B cell (primary cell): Measurements from ENCODE around the gene LDB3. TPM values are rescaled to one million over a fixed set of nuclear protein-coding genes. Genes with fewer than 3 reads are reported as not detected.

Experiments
- ATAC-seq: fragments of 200-7000 bp; cut with Tn5 transposase; one replicate; pipeline ENCODE4 v1.10.0; 2021; ENCODE audit warnings: low read depth, mild to moderate bottlenecking, moderate number of reproducible peaks, moderate library complexity
- CTCF ChIA-PET: fragments of 350-600 bp; sonication (Branson Sonifier 250); formaldehyde crosslinking; loops from one replicate; lab custom pipeline; 2021; ENCODE audit warnings: antibody characterized with exemption, inconsistent platforms; lab: Charles Lee
- POLR2A ChIA-PET: fragments of 350-600 bp; sonication (Branson Sonifier 250); formaldehyde crosslinking; loops from one replicate; lab custom pipeline; 2021; ENCODE audit warnings: antibody characterized with exemption; lab: Charles Lee
- DNase-seq: peaks from one replicate; pipeline ENCODE4 v3.0.0; 2013
- H2AFZ ChIP-seq: 2 replicates; pipeline ENCODE4 v1.6.1; 2012; ENCODE audit warnings: mild to moderate bottlenecking, low read depth, low read length; ENCODE audit not compliant: insufficient read depth, poor library complexity, severe bottlenecking
- H3K27ac ChIP-seq, 2 donors: 1 replicate in 1 of 2; 2 replicates in 1 of 2; pipeline ENCODE4 v1.5.1; 2012 to 2013; ENCODE audit warnings: low read length in 2 of 2, mild to moderate bottlenecking in 2 of 2, moderate library complexity in 1 of 2
- H3K27me3 ChIP-seq, 4 experiments: fragments of 200-600 bp in 1 of 4; sonication (generic) in 1 of 4; replicated peaks in 1 of 4; 1 replicate in 2 of 4; 2 replicates in 2 of 4; pipeline versions ENCODE4 v1.6.1 to v1.7.0; 2013 to 2016; ENCODE audit warnings: low read length in 3 of 4, mild to moderate bottlenecking in 2 of 4, mixed read lengths in 1 of 4, moderate library complexity in 1 of 4; ENCODE audit not compliant: insufficient read depth in 4 of 4, control insufficient read depth in 3 of 4; ENCODE audit errors: control extremely low read depth in 1 of 4
- H3K36me3 ChIP-seq, 2 experiments: replicated peaks in 1 of 2; 1 replicate in 1 of 2; 2 replicates in 1 of 2; pipeline versions ENCODE4 v1.6.1 to v1.7.1; 2013; ENCODE audit warnings: low read length in 1 of 2; ENCODE audit not compliant: insufficient read depth in 2 of 2, control insufficient read depth in 1 of 2; ENCODE audit errors: control extremely low read depth in 1 of 2, extremely low read depth in 1 of 2
- H3K4me1 ChIP-seq, 2 donors: fragments of 200-600 bp in 1 of 2; sonication (generic) in 1 of 2; 1 replicate in 1 of 2; 2 replicates in 1 of 2; pipeline versions ENCODE4 v1.5.1 to v1.6.1; 2013 to 2017; ENCODE audit warnings: low read length in 2 of 2; ENCODE audit not compliant: control insufficient read depth in 2 of 2, insufficient read depth in 2 of 2
- H3K4me2 ChIP-seq: replicated peaks from 2 replicates; pipeline ENCODE3; 2012; ENCODE audit warnings: mild to moderate bottlenecking, low read depth, low read length; ENCODE audit not compliant: poor library complexity, severe bottlenecking
- H3K4me3 ChIP-seq, 5 experiments: fragments of 200-600 bp in 1 of 5; sonication (generic) in 1 of 5; 1 replicate in 3 of 5; 2 replicates in 2 of 5; pipeline versions ENCODE4 v1.5.1 to v1.7.0; 2011 to 2016; ENCODE audit warnings: low read length in 4 of 5, mild to moderate bottlenecking in 4 of 5, low read depth in 2 of 5, control low read depth in 1 of 5, moderate library complexity in 1 of 5; ENCODE audit not compliant: insufficient read depth in 1 of 5; ENCODE audit errors: control extremely low read depth in 1 of 5, extremely low read depth in 1 of 5
- H3K79me2 ChIP-seq: fragments of 200-600 bp; sonication (generic); one replicate; pipeline ENCODE4 v1.6.0; 2016; ENCODE audit warnings: low read length; ENCODE audit not compliant: control insufficient read depth, insufficient read depth
- H3K9ac ChIP-seq: fragments of 200-600 bp; sonication (generic); 2 replicates; pipeline ENCODE4 v1.6.1; 2017; ENCODE audit warnings: mild to moderate bottlenecking, low read length, moderate library complexity
- H3K9me3 ChIP-seq, 3 donors: one replicate each; pipeline versions ENCODE4 v1.6.1 to v1.7.1; 2013; ENCODE audit warnings: low read length in 2 of 3; ENCODE audit not compliant: control insufficient read depth in 2 of 3, insufficient read depth in 1 of 3; ENCODE audit errors: control extremely low read depth in 1 of 3
- H4K20me1 ChIP-seq: 2 replicates; pipeline ENCODE4 v1.6.0; 2012; ENCODE audit warnings: mild to moderate bottlenecking, low read length; ENCODE audit not compliant: insufficient read depth, control insufficient read depth, poor library complexity, severe bottlenecking
- H3K27ac Mint-ChIP-seq: one replicate; pipeline ENCODE4 v1.8.0; 2021; ENCODE audit warnings: mixed read lengths
- H3K27me3 Mint-ChIP-seq: one replicate; pipeline ENCODE4 v1.8.0; 2021; ENCODE audit warnings: mixed read lengths
- H3K4me1 Mint-ChIP-seq: one replicate; pipeline ENCODE4 v1.8.0; 2021; ENCODE audit warnings: mixed read lengths
- H3K4me3 Mint-ChIP-seq: one replicate; pipeline ENCODE4 v1.8.0; 2021; ENCODE audit warnings: mixed read lengths
- H3K9me3 Mint-ChIP-seq: one replicate; pipeline ENCODE4 v1.8.0; 2022; ENCODE audit warnings: mixed read lengths; ENCODE audit not compliant: insufficient read depth
- CTCF ChIP-seq: fragments of 200-600 bp; IDR thresholded peaks from one replicate; pipeline ENCODE4 v1.8.0; 2022; ENCODE audit warnings: antibody characterized with exemption, mild to moderate bottlenecking
- EZH2 ChIP-seq: IDR thresholded peaks from 2 replicates; pipeline ENCODE4 v1.6.1; 2012; ENCODE audit warnings: borderline replicate concordance, low read depth, mild to moderate bottlenecking, moderate library complexity, low read length; ENCODE audit not compliant: insufficient read depth, poor library complexity, severe bottlenecking
- WGBS: methylation state at CpG from one replicate; pipeline ENCODE4 v1.1.5; 2013; ENCODE audit warnings: missing lambda C conversion rate; ENCODE audit not compliant: insufficient coverage; 5-methylcytosine and 5-hydroxymethylcytosine counted together
- intact Hi-C: fragments of 100-400 bp; cut with micrococcal nuclease; formaldehyde crosslinking; loops from one replicate; pipeline ENCODE4 v1.10.0; 2022
- polyA plus RNA-seq: library from polyadenylated mRNA; depleted of rRNA; stranded (reverse); fragments of >200 nt; gene quantifications from 2 replicates; pipeline ENCODE4 v1.2.3, GENCODE V29; 2012
- total RNA-seq, 2 donors: library from RNA; stranded (reverse); fragments of 120-200 nt in 1 of 2; gene quantifications; 1 replicate in 1 of 2; 2 replicates in 1 of 2; pipeline versions ENCODE4 v1.2.3 to v1.2.4, GENCODE V29; 2013 to 2022

The LDB3 gene
- total and polyA plus RNA-seq, 2 donors (not counting 1 experiment from before 2014, with no cell fraction given) = 0.01 to 0.07 TPM

DNA sequence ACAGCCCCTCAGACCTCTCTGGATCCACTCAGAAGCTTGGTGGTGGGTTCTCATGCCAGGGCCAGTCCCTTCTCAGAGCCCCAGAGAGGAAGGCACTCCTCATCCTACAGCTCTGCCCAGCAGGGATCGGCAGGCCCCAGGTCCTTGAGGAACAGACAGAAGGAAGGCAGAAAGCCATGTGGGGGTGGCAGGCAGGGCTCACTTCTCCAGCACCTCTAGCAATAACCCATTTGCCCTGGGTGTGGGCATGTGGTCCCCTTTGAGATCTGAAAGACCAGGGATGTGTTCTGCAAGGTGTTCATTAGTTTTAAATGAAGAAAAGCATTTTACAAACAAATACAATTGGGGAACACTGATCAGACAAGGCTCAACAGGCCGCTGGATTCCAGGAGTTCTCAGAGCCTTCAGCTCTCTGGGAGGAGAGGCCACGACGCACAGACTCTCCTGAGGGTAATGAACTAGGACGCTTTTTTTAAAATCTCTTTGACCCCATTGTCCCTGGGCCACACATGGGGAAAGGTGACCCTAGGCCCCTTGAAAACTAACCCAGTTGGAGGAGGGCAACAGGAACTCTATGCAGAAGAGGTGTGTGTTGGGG, 40.6 kb downstream of the LDB3 start:
- peaks cover 9 to 14% of the 10 kb centered on the region in 2 donors for H3K4me1 ChIP-seq
- H3K9ac ChIP-seq = no peak overlapping the region
- Mint-ChIP-seq H3K4me1 (peaks cover 11% of the 10 kb centered on the region), H3K4me3 (no peak overlapping the region), H3K27me3 (no peaks in the 10 kb centered on the region), H3K27ac (peak overlapping the region; percentile 29), H3K9me3 (no peaks in the 10 kb centered on the region)
- H3K27ac ChIP-seq = no peak overlapping the region
- H3K4me2 ChIP-seq = no peak overlapping the region
- H3K27me3 ChIP-seq = no peaks in the 10 kb centered on the region
- ATAC-seq (no peak), DNase-seq (no peak)
- H2AFZ ChIP-seq = no peak overlapping the region
- no peaks in the 10 kb centered on the region for H3K79me2 ChIP-seq
- H4K20me1 ChIP-seq = no peaks in the 10 kb centered on the region
- POLR2A ChIA-PET = no interaction called here
- H3K9me3 ChIP-seq = peaks cover 0 to 9% (median 0%) of the 10 kb centered on the region in 3 donors
- no peak overlapping the region for H3K4me3 ChIP-seq
- H3K36me3 ChIP-seq = no peaks in the 10 kb centered on the region
- intact Hi-C loops = no loop called here
- CTCF ChIA-PET = no interaction called here
- no peak for TF ChIP-seq EZH2
- no peak for TF ChIP-seq CTCF
- 97% methylated on average over 4 of the region's 5 CpGs for WGBS

DNA sequence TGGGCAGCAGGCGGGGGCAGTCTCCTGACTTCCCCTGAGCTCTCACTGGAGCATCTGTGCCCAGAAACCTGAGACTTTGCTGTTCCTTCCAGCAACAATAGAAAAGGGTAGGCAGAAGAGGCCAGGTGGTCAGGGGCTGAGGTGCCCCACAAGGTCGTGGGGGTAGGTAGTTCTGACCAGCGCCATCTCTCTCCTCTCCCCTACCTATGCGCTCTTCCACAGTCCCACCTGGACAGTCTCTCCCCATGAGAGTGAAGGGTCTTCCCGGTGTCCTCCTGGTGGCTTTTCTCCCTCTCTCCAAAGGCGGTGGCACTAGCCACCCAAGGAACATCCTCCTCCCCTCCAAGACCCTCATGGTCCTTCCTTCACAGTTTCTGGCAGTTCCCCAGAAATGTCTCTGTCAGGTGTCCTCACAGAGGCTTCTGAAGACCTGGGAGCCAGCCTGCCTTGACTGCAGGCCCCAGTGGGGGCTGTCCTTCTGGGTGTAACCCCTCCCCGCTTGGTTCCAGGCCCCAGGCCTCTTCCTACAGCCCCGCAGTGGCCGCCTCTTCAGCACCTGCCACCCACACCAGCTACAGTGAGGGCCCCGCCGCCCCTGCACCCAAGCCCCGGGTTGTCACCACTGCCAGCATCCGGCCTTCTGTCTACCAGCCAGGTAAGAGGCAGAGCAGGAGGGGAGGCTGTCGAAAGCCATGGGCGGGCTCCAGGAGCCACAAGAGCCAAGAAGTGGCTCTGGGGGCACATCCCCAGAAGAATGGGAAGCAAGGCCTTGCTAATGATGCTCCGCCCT, 41.3 kb downstream of the LDB3 start:
- 98% methylated on average over 12 of the region's 16 CpGs for WGBS
- no peak overlapping the region for H2AFZ ChIP-seq
- no peak for TF ChIP-seq CTCF
- TF ChIP-seq EZH2 = no peak
- intact Hi-C loops = loop anchor here (2.0 kb wide), 1 partner anchor 189 kb away; the partner anchor contains the start of gene WAPL
- H3K4me3 ChIP-seq = no peak overlapping the region
- H3K9me3 ChIP-seq = peaks cover 0 to 9% (median 0%) of the 10 kb centered on the region in 3 donors
- no peak overlapping the region for H3K4me2 ChIP-seq
- no peaks in the 10 kb centered on the region for H4K20me1 ChIP-seq
- Mint-ChIP-seq H3K27ac (peak overlapping the region; percentile 96), H3K4me3 (peak overlapping the region; percentile 91), H3K9me3 (no peaks in the 10 kb centered on the region), H3K4me1 (peaks cover 11% of the 10 kb centered on the region), H3K27me3 (no peaks in the 10 kb centered on the region)
- H3K36me3 ChIP-seq = no peaks in the 10 kb centered on the region
- no peak overlapping the region for H3K9ac ChIP-seq
- CTCF ChIA-PET = no interaction called here
- H3K79me2 ChIP-seq = no peaks in the 10 kb centered on the region
- ATAC-seq (no peak), DNase-seq (no peak)
- peaks cover 9 to 14% of the 10 kb centered on the region in 2 donors for H3K4me1 ChIP-seq
- no peaks in the 10 kb centered on the region for H3K27me3 ChIP-seq
- no peak overlapping the region for H3K27ac ChIP-seq
- POLR2A ChIA-PET = no interaction called here
